GM19328 (cell line): ENCODE measurements around the gene ITIH4.

Experiments used
- ATAC-seq: cut with Tn5 transposase; IDR thresholded peaks from one replicate; pipeline ENCODE4 v1.9.1; 2021; ENCODE audit warnings: mild to moderate bottlenecking, moderate library complexity; ENCODE audit not compliant: unreplicated experiment

Gene ITIH4

GRCh38 chr3:52805270-52806039, 25.0 kb downstream of the ITIH4 start:
- no peak for ATAC-seq

- ATAC-seq, result no peak
Measured at GRCh38 chr3:52801839-52802238, 28.6 kb downstream of the ITIH4 start.

- no peak for ATAC-seq
Measured at GRCh38 chr3:52800079-52800478, 30.4 kb downstream of the ITIH4 start.

GRCh38 chr3:52798978-52799476, 31.4 kb downstream of the ITIH4 start:
- no peak for ATAC-seq

- no peak for ATAC-seq
Measured at GRCh38 chr3:52798376-52798977, 32.0 kb downstream of the ITIH4 start.

GRCh38 chr3:52796411-52796810, 34.1 kb downstream of the ITIH4 start:
- ATAC-seq, result no peak

- no peak for ATAC-seq
Measured at GRCh38 chr3:52795298-52795900, 35.1 kb downstream of the ITIH4 start.

GRCh38 chr3:52794612-52795099, 35.8 kb downstream of the ITIH4 start, which contains the start of gene ITIH3:
ITIH3 (plus strand) TSS chr3:52794796; CDS start chr3:52794804, 8 bp downstream.
- ATAC-seq, result no peak

- no peak for ATAC-seq
Measured at GRCh38 chr3:52793702-52794611, 36.5 kb downstream of the ITIH4 start.

- ATAC-seq, result no peak
Measured at GRCh38 chr3:52792961-52793695, 37.3 kb downstream of the ITIH4 start.

GRCh38 chr3:52792413-52792812, 38.1 kb downstream of the ITIH4 start:
- no peak for ATAC-seq

- no peak for ATAC-seq
Measured at GRCh38 chr3:52791928-52792327, 38.5 kb downstream of the ITIH4 start.

- ATAC-seq, result no peak
Measured at GRCh38 chr3:52791366-52791765, 39.1 kb downstream of the ITIH4 start.

GRCh38 chr3:52790741-52791140, 39.7 kb downstream of the ITIH4 start:
- no peak for ATAC-seq

GRCh38 chr3:52790337-52790736, 40.1 kb downstream of the ITIH4 start:
- no peak for ATAC-seq

- no peak for ATAC-seq
Measured at GRCh38 chr3:52789746-52790040, 40.8 kb downstream of the ITIH4 start.

- no peak for ATAC-seq
Measured at GRCh38 chr3:52788890-52789745, 41.4 kb downstream of the ITIH4 start.

- no peak for ATAC-seq
Measured at GRCh38 chr3:52787672-52788625, 42.5 kb downstream of the ITIH4 start.
